HG03025 (cell line): ENCODE results near the gene CADM1.
A peak's percentile ranks its signal among the peaks of the same experiment; 100 is the strongest.
"Not testable (repeated sequence)": the region's sequence is repeated elsewhere in the genome, so short reads cannot be mapped to it uniquely, and the experiment has no call there.

Experiments used
- ATAC-seq: cut with Tn5 transposase; IDR thresholded peaks from one replicate; pipeline ENCODE4 v1.9.1; 2021; ENCODE audit warnings: mild to moderate bottlenecking, moderate library complexity; ENCODE audit not compliant: unreplicated experiment, low FRiP score

Gene CADM1

GRCh38 chr11:115481528-115481927 is 22.7 kb downstream of the CADM1 start:
- no peak for ATAC-seq

- no peak for ATAC-seq
Measured at GRCh38 chr11:115480611-115481010, 23.6 kb downstream of the CADM1 start.

GRCh38 chr11:115477410-115477809 is 26.8 kb downstream of the CADM1 start:
- ATAC-seq, result no peak

GRCh38 chr11:115476463-115477286 is 27.5 kb downstream of the CADM1 start:
- no peak for ATAC-seq

GRCh38 chr11:115475564-115475963 is 28.7 kb downstream of the CADM1 start:
- ATAC-seq, result no peak

DNA sequence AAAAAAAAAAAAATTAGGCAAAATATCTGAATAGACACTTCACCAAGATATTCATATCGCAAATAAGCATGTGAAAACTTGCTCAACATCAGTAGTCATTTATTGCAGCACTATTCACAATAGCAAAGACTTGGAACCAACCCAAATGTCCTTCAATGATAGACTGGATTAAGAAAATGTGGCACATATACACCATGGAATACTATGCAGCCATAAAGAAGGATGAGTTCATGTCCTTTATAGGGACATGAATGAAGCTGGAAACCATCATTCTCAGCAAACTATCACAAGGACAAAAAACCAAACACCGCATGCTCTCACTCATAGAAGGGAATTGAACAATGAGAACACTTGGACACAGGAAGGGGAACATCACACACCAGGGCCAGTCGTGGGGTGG is 29.9 kb downstream of the CADM1 start:
- not testable (repeated sequence) for ATAC-seq

DNA sequence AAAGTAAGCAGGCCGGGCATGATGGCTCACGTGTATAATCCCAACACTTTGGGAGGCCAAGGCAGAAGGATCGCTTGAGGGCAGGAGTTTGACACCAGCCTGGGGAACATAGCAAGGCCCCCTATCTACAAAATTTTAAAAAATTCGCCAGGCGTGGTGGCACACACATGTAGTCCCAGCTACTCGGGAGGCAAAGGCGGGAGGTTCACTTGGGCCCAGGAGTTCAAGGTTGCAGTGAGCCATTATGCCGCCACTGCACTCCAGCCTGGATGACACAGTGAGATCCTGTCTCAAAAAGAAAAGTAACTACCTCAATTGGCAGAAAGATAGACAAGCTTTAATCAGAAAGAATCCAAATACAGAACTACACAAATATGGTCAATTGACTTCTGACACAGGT is 31.0 kb downstream of the CADM1 start:
- no peak for ATAC-seq

DNA sequence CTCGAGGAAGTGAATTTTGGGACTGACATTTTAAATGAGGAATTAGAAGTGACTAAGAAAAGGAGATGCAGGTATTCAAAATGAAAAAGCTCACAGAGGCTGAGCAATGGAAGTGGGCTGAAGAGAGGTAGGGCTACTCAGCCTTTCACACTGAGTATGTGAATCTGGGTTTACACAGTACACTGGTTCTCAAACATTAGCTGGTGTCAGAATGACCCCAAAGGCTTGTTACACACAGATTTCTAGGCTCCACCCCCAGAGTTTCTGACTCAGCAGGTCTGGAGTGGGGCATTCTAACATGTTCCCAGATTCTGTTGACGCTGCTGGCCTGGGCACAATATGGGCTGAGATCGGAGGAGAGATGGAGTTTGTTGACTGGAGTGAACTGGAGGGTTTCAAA is 32.8 kb downstream of the CADM1 start:
- peak; percentile 57 for ATAC-seq

GRCh38 chr11:115470928-115471327 is 33.3 kb downstream of the CADM1 start:
- ATAC-seq, result no peak

DNA sequence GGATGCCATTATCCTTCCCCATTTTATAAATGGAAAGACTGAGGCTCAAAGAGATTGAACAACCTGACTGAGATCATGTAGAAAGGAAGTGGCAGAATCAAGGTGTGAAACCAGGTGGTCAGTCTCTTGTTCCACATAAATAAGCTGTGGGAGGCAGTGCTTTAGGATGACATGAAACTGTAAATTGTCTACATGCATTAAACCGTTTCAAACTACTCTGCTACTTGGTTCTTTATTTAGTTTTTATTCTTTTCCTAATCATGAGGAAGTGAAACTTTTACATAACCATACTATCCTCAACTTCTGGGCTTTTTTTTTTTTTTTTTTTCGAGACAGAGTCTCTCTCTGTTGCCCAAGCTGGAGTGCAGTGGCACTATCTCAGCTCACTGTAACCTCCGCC is 34.9 kb downstream of the CADM1 start:
- ATAC-seq, result peak; percentile 41

GRCh38 chr11:115466122-115466521 is 38.1 kb downstream of the CADM1 start:
- no peak for ATAC-seq

GRCh38 chr11:115464269-115464668 is 39.9 kb downstream of the CADM1 start:
- no peak for ATAC-seq

DNA sequence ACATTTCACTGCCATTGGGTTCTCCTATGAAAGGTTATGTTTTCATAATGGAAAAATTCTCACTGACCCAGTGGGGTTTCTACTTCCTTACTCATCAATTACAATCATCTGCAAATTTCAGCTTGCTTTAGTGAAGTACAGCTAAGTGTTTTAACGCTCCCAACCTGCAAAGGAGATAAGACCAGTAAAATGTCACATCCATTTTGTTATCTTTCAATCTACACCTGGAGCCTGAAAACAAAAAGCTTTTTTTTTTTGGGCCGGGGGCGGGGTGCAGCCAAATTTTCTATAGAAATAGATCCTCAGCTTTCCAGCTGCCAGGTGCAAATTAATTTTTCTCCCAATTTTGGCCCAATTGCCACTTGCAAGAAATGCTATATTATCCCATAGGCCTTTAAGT is 40.6 kb downstream of the CADM1 start:
- ATAC-seq, result no peak

- ATAC-seq, result no peak
Measured at GRCh38 chr11:115462757-115463156, 41.5 kb downstream of the CADM1 start.

- no peak for ATAC-seq
Measured at GRCh38 chr11:115462004-115462541, 42.1 kb downstream of the CADM1 start.

GRCh38 chr11:115460512-115460911 is 43.7 kb downstream of the CADM1 start:
- no peak for ATAC-seq

DNA sequence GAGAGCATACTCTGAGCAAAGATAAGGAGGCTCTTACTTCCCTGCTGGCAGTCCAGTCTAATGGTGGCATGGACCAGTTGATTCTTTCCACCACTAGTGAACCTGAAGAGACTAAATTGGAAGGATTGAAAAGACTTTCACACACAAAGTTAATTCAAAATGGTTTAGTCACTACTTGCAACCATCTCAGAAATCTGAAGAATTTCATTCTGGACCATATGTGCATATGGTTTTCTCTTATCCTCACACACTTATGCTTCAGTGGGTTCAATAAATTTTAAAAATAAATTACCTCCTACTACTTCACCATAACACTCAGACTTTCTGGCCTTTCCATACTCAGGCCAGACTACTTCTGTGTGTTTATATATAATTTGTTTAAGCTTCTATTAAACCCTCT is 44.7 kb downstream of the CADM1 start:
- no peak for ATAC-seq

- ATAC-seq, result no peak
Measured at GRCh38 chr11:115458877-115459276, 45.3 kb downstream of the CADM1 start.

DNA sequence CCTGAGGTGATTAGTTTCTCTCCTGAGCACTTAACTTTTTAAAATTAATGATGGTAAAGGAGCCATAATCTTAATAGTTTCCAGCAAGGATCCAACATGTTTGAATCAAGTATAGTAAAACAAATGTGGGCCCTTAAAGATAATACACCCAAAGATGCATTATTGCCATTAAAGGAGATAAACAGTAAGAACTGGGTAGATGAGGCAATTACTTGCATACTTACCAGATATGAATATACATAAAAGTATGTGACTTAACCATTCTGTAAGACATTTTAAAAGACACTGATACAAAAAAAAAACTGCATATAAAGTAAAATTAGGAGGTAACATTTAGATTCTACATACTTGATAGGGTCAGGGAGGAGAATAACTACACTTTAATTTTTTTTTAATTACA is 48.2 kb downstream of the CADM1 start:
- no peak for ATAC-seq

DNA sequence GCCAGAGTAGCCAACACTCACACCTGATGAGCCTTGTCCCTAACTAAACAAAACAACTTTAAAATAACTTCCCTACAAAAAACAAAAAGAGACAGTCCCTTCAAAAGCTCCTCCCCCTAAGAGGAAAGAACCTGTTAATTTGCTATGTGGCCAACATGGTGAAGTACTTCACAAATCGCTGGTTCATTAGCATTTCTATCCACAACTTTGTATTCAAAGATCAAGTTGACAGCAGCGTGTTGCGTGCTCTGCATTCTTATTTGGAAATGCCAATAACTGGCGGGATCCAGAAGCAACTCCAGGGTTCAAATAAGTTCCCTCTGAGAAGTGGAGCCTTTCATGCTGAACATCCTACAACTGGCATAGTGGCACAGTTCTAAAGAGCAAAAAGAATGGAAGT is 48.6 kb downstream of the CADM1 start:
- ATAC-seq, result no peak

GRCh38 chr11:115454525-115454924 is 49.7 kb downstream of the CADM1 start:
- no peak for ATAC-seq
